ENCODE results near the gene CNPY3. TPM values are rescaled to one million over a fixed set of nuclear protein-coding genes. Genes with fewer than 3 reads are reported as not detected.

CNPY3 gene
- polyA plus RNA-seq, 4 donors = 59.5 to 71.6 (median 62.2) TPM

GRCh38 chr6:42978839-42979522, 49.7 kb downstream of the CNPY3 start, which contains the start of gene PEX6:
TSS of gene PEX6 (minus strand) at chr6:42979181. CDS start at chr6:42979150, 31 bp downstream.
- DNase-seq (ENCODE audit: low read depth in 4 of 4, low spot score in 2 of 4) = peak in 2 of 4 donors; percentile 56 to 80

GRCh38 chr6:42979523-42980177, 50.4 kb downstream of the CNPY3 start:
- no peak for DNase-seq (ENCODE audit: low read depth in 4 of 4, low spot score in 2 of 4)

- DNase-seq (ENCODE audit: low read depth in 4 of 4, low spot score in 2 of 4) = no peak
Measured at GRCh38 chr6:42981836-42982235, 52.6 kb downstream of the CNPY3 start.

- peak; percentile 92 to 99 (median 94) for DNase-seq (ENCODE audit: low read depth in 4 of 4, low spot score in 2 of 4)
Measured at GRCh38 chr6:42984001-42984923, 55.0 kb downstream of the CNPY3 start, which contains the start of gene PPP2R5D. TSS of gene PPP2R5D (plus strand) at chr6:42984570. CDS start at chr6:42984678, 108 bp downstream.

GRCh38 chr6:42984924-42985475, 55.7 kb downstream of the CNPY3 start:
- DNase-seq (ENCODE audit: low read depth in 4 of 4, low spot score in 2 of 4) = no peak

- DNase-seq (ENCODE audit: low read depth in 4 of 4, low spot score in 2 of 4) = no peak
Measured at GRCh38 chr6:42987533-42988451, 58.5 kb downstream of the CNPY3 start.

- no peak for DNase-seq (ENCODE audit: low read depth in 4 of 4, low spot score in 2 of 4)
Measured at GRCh38 chr6:42988486-42989020, 59.3 kb downstream of the CNPY3 start.

Other genes starting within 250 kb of the CNPY3 start
- 1 to 10 TPM; 1.8 to 4.4 (median 2.8) TPM for gene PRPH2, start 206.9 kb upstream of the CNPY3 start, polyA plus RNA-seq (ENCODE audit: insufficient read length in 4 of 4)
- 10 to 100 TPM; 19.8 to 26.7 (median 23.9) TPM for gene TBCC, start 183.4 kb upstream of the CNPY3 start, polyA plus RNA-seq (ENCODE audit: insufficient read length in 4 of 4)
- gene BICRAL, start 147.4 kb upstream of the CNPY3 start, polyA plus RNA-seq (ENCODE audit: insufficient read length in 4 of 4) = 10 to 100 TPM; 13.3 to 16.5 (median 15.8) TPM
- gene RPL7L1, start 49.9 kb upstream of the CNPY3 start, polyA plus RNA-seq (ENCODE audit: insufficient read length in 4 of 4) = 100 to 1,000 TPM in 3 of 4 donors, 10 to 100 TPM in 1; 97.6 to 127 (median 113) TPM
- gene PTCRA, start 13.4 kb upstream of the CNPY3 start, polyA plus RNA-seq (ENCODE audit: insufficient read length in 4 of 4) = under 1 TPM; 0.27 to 0.47 (median 0.39) TPM
- gene GNMT, start 31.3 kb downstream of the CNPY3 start, polyA plus RNA-seq (ENCODE audit: insufficient read length in 4 of 4) = 1 to 10 TPM in 2 of 4 donors, under 1 TPM in 2; 0.79 to 2.6 (median 1.4) TPM
- gene PEX6, start 49.7 kb downstream of the CNPY3 start, polyA plus RNA-seq (ENCODE audit: insufficient read length in 4 of 4) = 10 to 100 TPM; 19.5 to 31.1 (median 24.2) TPM
- 10 to 100 TPM; 55.6 to 70.3 (median 64.6) TPM for gene PPP2R5D, start 55.1 kb downstream of the CNPY3 start, polyA plus RNA-seq (ENCODE audit: insufficient read length in 4 of 4)
- gene MEA1, start 84.5 kb downstream of the CNPY3 start, polyA plus RNA-seq (ENCODE audit: insufficient read length in 4 of 4) = 100 to 1,000 TPM in 1 of 4 donors, 10 to 100 TPM in 3; 75.3 to 104 (median 87.6) TPM
- gene KLHDC3, start 84.8 kb downstream of the CNPY3 start, polyA plus RNA-seq (ENCODE audit: insufficient read length in 4 of 4) = 100 to 1,000 TPM in 3 of 4 donors, 10 to 100 TPM in 1; 89.8 to 109 (median 102) TPM
- gene RRP36, start 92.1 kb downstream of the CNPY3 start, polyA plus RNA-seq (ENCODE audit: insufficient read length in 4 of 4) = 10 to 100 TPM; 57.6 to 65.5 (median 58.1) TPM
- 10 to 100 TPM; 46.0 to 63.7 (median 52.2) TPM for gene CUL7, start 124.4 kb downstream of the CNPY3 start, polyA plus RNA-seq (ENCODE audit: insufficient read length in 4 of 4)
- 10 to 100 TPM; 57.5 to 75.2 (median 67.6) TPM for gene MRPL2, start 130.0 kb downstream of the CNPY3 start, polyA plus RNA-seq (ENCODE audit: insufficient read length in 4 of 4)
- 10 to 100 TPM; 50.0 to 80.0 (median 65.7) TPM for gene KLC4, start 130.2 kb downstream of the CNPY3 start, polyA plus RNA-seq (ENCODE audit: insufficient read length in 4 of 4)
- 100 to 1,000 TPM; 230 to 296 (median 261) TPM for gene PTK7, start 146.8 kb downstream of the CNPY3 start, polyA plus RNA-seq (ENCODE audit: insufficient read length in 4 of 4)
- 10 to 100 TPM; 26.7 to 36.1 (median 32.1) TPM for gene SRF, start 241.8 kb downstream of the CNPY3 start, polyA plus RNA-seq (ENCODE audit: insufficient read length in 4 of 4)